ENCODE measurements around the gene RALGAPB. TPM values are rescaled to one million over a fixed set of nuclear protein-coding genes. Genes with fewer than 3 reads are reported as not detected.

The RALGAPB gene
- total and polyA plus RNA-seq, 3 donors from 2014 or later, result 49.9 to 64.7 (median 52.6) TPM

DNA sequence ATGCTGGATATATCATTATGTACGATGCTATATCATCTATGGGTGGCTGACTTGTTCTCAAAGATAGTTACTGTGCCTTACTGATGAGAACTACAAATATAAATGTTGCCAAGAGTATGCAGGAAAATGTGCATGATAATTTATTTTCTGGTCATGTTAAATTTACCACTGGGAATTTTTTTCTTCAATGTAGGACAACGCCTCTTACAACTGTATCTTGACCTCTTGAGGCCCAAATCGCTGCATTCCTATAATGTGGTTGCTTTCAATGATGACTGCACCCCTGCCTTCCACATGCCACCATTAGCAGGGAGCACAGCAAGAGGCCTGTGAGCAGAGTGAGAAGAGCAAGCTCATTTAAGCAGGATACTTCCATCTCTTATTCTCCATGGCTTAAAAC lies 5.7 kb upstream of the RALGAPB start:
- no peaks in the 10 kb centered on the region for H3K27me3 ChIP-seq
- no peak overlapping the region for H3K4me3 ChIP-seq
- WGBS, 2 donors, result 86 to 87% methylated on average over 3 of the region's 3 CpGs
- intact Hi-C loops (cut with DNase I; ENCODE audit: low total_unique reads), result no loop called here
- H3K36me3 ChIP-seq (ENCODE audit: low read depth, missing control alignments), result no peaks in the 10 kb centered on the region
- TF ChIP-seq, protein P1, sequence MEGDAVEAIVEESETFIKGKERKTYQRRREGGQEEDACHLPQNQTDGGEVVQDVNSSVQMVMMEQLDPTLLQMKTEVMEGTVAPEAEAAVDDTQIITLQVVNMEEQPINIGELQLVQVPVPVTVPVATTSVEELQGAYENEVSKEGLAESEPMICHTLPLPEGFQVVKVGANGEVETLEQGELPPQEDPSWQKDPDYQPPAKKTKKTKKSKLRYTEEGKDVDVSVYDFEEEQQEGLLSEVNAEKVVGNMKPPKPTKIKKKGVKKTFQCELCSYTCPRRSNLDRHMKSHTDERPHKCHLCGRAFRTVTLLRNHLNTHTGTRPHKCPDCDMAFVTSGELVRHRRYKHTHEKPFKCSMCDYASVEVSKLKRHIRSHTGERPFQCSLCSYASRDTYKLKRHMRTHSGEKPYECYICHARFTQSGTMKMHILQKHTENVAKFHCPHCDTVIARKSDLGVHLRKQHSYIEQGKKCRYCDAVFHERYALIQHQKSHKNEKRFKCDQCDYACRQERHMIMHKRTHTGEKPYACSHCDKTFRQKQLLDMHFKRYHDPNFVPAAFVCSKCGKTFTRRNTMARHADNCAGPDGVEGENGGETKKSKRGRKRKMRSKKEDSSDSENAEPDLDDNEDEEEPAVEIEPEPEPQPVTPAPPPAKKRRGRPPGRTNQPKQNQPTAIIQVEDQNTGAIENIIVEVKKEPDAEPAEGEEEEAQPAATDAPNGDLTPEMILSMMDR (IDR thresholded peaks at IDR 0.05), result no peak
- TF ChIP-seq POLR2A (IDR thresholded peaks at IDR 0.05), result no peak
- H3K9me3 ChIP-seq, result no peaks in the 10 kb centered on the region
- H3K4me1 ChIP-seq, result peaks cover 6% of the 10 kb centered on the region
- H3K27ac ChIP-seq, result no peak overlapping the region
- DNase-seq, result no peak

DNA sequence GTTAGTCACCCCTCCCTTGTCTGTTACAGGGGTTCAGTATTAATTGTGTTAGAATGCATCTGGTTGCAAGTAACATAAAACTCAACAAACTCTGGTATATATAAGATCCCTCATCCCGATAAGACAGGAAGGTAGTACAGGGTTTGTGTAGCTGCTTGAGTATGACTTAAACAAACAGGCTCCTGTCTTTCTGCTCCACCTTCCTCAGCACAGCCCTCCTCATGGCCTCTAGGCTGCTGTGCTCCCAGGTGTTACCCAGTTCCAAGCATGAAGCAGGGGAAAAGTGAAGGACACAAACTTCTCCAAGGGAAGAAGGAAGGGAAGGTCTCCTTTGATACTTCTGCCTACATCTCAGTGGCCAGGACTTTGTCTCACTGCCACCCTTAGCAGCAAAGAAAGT lies 1.4 kb upstream of the RALGAPB start:
- H3K4me3 ChIP-seq, result no peak overlapping the region
- no peaks in the 10 kb centered on the region for H3K36me3 ChIP-seq (ENCODE audit: low read depth, missing control alignments)
- intact Hi-C loops (cut with DNase I; ENCODE audit: low total_unique reads), result no loop called here
- H3K4me1 ChIP-seq, result peaks cover 26% of the 10 kb centered on the region
- no peak for TF ChIP-seq POLR2A (IDR thresholded peaks at IDR 0.05)
- TF ChIP-seq, protein P1 (IDR thresholded peaks at IDR 0.05), result no peak
- H3K27me3 ChIP-seq, result no peaks in the 10 kb centered on the region
- H3K9me3 ChIP-seq, result no peaks in the 10 kb centered on the region
- H3K27ac ChIP-seq, result peak overlapping the region in 1 of 2 donors; percentile 83
- DNase-seq, result no peak
- 67 to 68% methylated on average over 1 of the region's 1 CpG for WGBS, 2 donors

DNA sequence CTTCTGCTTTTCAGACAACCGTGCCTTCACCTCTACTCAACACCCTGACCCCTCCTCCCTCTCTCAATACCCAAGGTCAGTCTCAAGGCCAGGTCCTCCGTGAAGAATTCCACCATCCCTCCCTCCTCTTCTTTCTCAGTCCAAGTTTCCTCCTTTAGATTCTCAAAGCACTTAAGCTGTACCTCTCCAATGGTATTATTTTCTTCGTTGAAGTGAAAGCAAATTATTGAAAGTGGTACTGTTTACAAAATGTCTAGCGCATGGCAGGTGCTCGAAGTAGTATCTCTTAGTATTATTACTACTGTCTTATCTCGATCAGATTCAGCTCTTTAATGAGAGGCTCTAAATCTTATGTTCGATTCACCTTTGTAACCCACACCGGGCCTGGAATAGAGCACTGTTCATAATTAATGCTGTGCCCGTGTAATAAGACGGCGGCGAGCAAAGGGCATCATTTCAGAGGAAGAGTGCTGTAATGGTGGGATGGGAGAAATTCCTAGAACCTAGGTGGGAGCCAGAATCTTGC lies 593 bp upstream of the RALGAPB start:
- Histone ChIP-seq H3K4me1 (peaks cover 26% of the 10 kb centered on the region), H3K9me3 (no peaks in the 10 kb centered on the region), H3K4me3 (peak overlapping the region; percentile 68 to 95), H3K36me3 (ENCODE audit: low read depth, missing control alignments) (no peaks in the 10 kb centered on the region), H3K27me3 (no peaks in the 10 kb centered on the region), H3K27ac (peak overlapping the region; percentile 75 to 83)
- intact Hi-C loops (cut with DNase I; ENCODE audit: low total_unique reads), result no loop called here
- DNase-seq, result no peak
- 4 to 11% methylated on average over 12 of the region's 12 CpGs for WGBS, 2 donors
- TF ChIP-seq POLR2A (IDR thresholded peaks at IDR 0.05), result no peak
- TF ChIP-seq, protein P1 (IDR thresholded peaks at IDR 0.05), result no peak

DNA sequence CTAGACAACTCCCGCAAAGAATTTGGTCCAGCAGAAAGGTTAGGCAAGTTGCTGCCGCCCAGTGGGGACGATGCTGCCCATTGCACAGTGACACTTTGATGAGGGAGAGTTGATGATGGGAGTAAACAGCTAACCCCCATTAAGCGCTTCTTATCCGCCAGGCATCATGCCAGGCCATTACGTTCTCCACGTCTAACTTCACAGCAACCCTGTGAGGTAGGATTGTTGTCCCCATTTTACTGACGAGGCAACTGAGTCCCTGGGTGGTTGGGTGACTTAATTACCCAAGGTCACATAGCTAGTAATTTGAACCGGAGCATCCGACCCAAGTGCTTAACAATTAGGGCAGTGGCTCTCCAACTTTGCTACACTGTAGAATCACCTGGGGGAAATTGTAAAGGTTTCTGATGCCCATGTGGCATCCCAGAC lies 738 bp downstream of the RALGAPB start:
- TF ChIP-seq POLR2A (IDR thresholded peaks at IDR 0.05), result no peak
- TF ChIP-seq, protein P1 (IDR thresholded peaks at IDR 0.05), result no peak
- no peak for DNase-seq
- no peaks in the 10 kb centered on the region for H3K9me3 ChIP-seq
- peaks cover 26% of the 10 kb centered on the region for H3K4me1 ChIP-seq
- 3% methylated on average over 8 to 10 of the region's 10 CpGs for WGBS, 2 donors
- intact Hi-C loops (cut with DNase I; ENCODE audit: low total_unique reads), result no loop called here
- H3K27ac ChIP-seq, result peak overlapping the region; percentile 75 to 90
- no peaks in the 10 kb centered on the region for H3K36me3 ChIP-seq (ENCODE audit: low read depth, missing control alignments)
- H3K4me3 ChIP-seq, result peak overlapping the region; percentile 68 to 95
- H3K27me3 ChIP-seq, result no peaks in the 10 kb centered on the region

DNA sequence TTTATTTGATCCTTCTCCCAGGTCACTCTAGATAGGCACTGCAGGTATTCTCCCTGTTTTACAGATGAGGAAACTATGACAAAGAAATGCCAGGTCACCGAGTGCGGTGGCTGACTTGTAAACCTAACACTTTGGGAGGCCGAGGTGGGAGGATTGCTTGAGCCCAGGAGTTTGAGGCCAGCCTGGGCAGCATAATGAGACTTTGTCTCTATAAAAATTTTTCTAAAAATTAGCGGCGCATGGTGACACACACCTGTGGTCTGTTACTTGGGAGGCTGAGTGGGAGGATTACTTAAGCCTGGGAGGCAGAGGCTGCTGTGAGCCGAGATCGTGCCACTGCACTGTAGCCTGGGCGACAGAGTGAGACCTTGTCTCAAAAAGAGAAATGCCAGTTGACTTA lies 5.1 kb downstream of the RALGAPB start:
- Histone ChIP-seq H3K4me3 (no peak overlapping the region), H3K27ac (no peak overlapping the region), H3K9me3 (no peaks in the 10 kb centered on the region), H3K27me3 (no peaks in the 10 kb centered on the region), H3K36me3 (ENCODE audit: low read depth, missing control alignments) (no peaks in the 10 kb centered on the region), H3K4me1 (peaks cover 18% of the 10 kb centered on the region)
- 88 to 97% methylated on average over 8 of the region's 8 CpGs for WGBS, 2 donors
- no peak for DNase-seq
- TF ChIP-seq, protein P1 (IDR thresholded peaks at IDR 0.05), result no peak
- TF ChIP-seq POLR2A (IDR thresholded peaks at IDR 0.05), result no peak
- intact Hi-C loops (cut with DNase I; ENCODE audit: low total_unique reads), result no loop called here

Data from testis (tissue), 3 donors.